ENCODE measurements around the gene UNC5A.
"Not testable (repeated sequence)": the region's sequence is repeated elsewhere in the genome, so short reads cannot be mapped to it uniquely, and the experiment has no call there.

UNC5A gene

DNA sequence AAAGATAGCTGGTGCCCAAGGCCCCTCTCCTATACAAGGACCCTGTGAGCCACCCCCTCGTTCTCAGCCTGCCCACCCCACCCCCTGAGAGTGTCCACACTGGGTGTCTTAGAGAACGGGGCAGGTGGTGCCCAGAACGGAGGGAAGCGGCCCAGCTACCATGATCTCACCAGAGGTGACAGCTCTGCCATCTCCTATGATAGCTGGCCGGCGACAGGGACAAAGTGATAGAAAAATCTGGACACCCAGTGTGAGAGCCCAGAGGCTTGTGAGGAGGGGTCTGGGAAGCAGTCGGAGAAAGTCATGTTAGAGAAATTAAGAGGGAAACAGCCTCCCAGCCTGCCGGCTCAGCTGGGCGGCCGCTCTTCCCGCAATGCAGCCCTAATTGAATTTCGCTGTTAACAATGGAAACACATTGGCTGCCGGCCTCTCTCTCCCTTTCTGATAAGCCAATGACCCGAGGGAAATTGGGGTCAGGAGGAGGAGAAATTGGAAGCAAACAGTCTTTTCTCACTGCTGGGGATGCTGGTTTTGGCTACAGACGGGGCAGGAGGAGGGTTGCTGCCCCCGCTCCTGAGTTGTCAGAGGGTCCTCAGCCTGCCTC is 56.5 kb downstream of the UNC5A start:
- peak; percentile 27 for DNase-seq

DNA sequence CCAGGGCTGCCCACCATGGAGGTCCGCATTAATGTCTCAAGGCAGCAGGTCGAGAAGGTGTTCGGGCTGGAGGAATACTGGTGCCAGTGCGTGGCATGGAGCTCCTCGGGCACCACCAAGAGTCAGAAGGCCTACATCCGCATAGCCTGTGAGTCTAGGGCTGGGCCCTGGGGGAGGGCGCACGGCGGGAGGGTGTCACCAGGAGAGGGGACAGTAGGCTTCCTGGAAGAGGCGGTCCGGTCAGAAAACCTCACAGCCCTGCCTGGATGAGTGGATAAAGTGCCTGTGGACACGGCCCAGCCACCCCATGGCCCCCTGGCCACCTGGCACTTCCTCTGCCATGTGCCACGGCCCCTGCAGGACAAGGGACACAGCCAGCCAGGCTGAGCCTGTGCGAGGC is 57.8 kb downstream of the UNC5A start:
- no peak for DNase-seq

DNA sequence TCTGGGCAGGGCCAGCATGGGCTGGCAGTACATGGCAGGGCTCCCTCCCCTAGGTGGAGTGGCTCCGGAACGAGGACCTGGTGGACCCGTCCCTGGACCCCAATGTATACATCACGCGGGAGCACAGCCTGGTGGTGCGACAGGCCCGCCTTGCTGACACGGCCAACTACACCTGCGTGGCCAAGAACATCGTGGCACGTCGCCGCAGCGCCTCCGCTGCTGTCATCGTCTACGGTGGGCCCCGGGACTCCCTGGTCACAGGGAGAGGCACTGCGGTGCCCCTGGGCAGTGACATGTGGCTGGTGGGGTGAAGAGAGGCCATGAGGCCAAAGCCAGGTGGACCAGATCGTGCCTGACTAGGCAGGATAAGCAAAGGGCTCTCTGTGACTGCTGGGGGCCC is 58.4 kb downstream of the UNC5A start:
- no peak for DNase-seq

DNA sequence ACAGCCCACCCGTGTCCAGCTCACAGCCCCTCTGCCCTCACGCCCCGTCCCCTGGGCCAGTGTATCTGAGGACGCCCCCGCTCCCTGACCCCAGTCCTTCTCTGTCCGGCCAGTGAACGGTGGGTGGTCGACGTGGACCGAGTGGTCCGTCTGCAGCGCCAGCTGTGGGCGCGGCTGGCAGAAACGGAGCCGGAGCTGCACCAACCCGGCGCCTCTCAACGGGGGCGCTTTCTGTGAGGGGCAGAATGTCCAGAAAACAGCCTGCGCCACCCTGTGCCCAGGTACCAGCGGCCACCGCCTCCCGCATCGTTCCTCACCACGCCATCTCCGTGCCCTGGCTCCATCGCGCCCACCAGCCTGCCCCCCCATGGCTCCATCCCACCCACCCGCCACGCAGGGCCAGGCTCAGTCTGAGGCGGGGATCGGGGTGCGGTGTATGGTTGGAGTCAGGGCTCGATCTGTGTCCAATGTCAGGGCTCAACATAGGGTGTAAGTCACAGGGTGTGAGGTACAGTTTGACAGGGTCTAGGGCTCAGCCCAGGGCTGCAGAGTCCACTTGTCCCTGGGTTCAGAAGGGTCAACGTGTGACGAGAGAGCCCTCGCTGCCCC is 59.2 kb downstream of the UNC5A start:
- DNase-seq = no peak

DNA sequence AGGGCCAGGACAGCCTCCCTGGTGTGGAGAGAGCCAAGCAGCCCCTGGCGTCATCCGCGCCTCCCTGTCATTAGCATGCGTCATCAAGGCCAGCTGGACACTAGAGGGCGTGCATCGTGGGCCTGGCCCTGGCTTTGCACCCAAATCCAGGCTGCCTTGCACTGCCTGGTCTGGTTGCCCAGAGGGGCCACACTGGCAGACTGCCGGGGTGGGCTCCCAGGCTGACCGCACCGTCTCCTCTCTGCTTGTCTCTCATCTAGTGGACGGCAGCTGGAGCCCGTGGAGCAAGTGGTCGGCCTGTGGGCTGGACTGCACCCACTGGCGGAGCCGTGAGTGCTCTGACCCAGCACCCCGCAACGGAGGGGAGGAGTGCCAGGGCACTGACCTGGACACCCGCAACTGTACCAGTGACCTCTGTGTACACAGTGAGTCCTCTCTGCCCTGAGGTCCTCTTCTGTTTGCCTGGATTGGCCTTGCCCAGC is 59.8 kb downstream of the UNC5A start:
- DNase-seq = no peak

DNA sequence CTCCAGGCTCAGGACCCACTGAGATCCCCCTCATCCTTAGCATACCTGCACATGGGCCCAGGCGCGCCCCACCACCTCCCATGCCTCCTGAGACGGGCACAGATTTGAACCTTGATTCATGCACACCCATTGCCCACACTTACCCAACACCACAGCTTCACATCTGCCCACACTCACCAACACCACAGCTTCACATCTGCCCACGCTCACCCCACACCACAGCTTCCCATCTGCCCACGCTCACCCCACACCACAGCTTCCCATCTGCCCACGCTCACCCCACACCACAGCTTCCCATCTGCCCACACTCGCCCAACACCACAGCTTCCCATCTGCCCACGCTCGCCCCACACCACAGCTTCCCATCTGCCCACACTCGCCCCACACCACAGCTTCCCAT is 60.3 kb downstream of the UNC5A start:
- not testable (repeated sequence) for DNase-seq

DNA sequence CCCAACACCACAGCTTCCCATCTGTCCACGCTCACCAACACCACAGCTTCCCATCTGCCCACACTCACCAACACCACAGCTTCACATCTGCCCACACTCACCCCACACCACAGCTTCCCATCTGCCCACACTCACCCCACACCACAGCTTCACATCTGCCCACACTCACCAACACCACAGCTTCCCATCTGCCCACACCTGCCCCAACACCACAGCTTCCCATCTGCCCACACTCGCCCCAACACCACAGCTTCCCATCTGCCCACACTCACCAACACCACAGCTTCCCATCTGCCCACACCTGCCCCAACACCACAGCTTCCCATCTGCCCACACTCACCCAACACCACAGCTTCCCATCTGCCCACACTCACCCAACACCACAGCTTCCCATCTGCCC is 62.2 kb downstream of the UNC5A start:
- DNase-seq = not testable (repeated sequence)

DNA sequence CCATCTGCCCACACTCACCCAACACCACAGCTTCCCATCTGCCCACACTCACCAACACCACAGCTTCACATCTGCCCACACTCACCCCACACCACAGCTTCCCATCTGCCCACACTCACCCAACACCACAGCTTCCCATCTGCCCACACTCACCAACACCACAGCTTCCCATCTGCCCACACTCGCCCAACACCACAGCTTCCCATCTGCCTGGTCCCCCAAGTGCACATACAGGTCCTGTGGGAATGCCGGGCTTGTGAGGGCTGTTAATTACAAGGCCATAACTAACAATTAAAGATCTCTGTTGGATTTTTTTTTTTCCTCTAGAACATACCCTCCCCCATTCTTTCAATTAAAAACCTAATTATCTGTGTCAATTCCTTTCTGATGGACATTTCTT is 62.7 kb downstream of the UNC5A start:
- DNase-seq = not testable (repeated sequence)

DNA sequence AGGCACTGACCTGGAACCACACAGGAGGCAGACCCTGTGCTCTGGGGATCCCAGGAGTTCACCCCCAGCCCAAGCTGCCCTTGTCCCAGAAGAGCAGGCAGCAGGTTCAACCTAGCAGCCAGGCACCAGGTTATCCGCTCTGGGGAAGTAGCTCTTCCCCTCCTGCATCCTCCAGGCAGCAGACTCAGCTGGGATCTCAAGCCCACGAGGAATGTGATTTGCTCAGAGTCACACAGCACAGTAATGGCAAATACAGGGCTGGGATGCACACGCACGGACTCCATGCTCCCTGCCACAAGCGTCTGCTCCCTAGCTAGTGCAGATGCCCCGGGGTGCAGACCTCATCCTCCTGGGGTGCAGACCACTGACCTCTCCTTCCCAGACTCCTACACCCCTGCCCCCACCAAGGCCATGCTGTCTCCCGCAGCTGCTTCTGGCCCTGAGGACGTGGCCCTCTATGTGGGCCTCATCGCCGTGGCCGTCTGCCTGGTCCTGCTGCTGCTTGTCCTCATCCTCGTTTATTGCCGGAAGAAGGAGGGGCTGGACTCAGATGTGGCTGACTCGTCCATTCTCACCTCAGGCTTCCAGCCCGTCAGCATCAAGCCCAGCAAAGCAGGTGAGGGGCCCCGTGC is 63.3 kb downstream of the UNC5A start:
- no peak for DNase-seq

DNA sequence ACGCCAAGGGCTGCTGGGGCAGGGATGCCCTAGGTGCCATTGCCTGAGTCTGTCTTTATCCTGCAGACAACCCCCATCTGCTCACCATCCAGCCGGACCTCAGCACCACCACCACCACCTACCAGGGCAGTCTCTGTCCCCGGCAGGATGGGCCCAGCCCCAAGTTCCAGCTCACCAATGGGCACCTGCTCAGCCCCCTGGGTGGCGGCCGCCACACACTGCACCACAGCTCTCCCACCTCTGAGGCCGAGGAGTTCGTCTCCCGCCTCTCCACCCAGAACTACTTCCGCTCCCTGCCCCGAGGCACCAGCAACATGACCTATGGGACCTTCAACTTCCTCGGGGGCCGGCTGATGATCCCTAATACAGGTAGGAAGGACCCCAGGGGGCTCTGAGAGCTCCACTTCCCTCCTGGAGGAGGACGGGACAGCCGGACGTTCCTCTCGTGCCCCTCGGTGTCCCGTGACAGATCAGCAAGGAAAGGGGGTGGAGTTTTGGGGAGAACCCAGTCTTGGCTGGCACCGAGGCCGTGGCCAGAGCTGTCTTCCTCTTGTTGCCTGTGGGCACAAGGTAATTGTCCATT is 63.9 kb downstream of the UNC5A start:
- DNase-seq = no peak

DNA sequence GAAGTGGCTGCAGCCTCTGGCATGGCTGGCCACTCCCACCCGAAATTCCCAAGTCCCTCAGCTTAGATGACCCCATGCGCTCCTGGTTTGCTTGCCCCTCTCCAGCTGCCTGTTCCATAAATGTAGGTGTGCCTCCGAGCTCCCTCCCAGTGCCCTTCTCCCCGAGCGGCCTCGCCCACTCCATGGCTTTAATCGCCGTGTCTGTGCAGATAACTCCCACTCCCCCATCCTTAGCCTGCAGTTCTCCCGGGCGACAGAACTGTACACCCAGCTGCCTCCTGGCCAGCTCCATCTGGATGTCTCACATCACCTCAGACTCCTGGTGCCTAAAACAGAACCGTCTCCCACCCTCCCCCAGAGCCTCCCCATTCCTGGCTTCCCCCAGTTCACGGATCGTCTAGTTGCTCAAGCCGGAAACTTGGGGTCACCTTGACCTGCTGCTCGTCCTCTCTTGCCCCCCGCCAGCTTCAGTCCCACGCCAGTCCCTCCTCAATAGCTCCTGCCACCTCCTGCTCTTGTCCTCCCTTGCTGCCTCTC is 64.7 kb downstream of the UNC5A start:
- DNase-seq = no peak

DNA sequence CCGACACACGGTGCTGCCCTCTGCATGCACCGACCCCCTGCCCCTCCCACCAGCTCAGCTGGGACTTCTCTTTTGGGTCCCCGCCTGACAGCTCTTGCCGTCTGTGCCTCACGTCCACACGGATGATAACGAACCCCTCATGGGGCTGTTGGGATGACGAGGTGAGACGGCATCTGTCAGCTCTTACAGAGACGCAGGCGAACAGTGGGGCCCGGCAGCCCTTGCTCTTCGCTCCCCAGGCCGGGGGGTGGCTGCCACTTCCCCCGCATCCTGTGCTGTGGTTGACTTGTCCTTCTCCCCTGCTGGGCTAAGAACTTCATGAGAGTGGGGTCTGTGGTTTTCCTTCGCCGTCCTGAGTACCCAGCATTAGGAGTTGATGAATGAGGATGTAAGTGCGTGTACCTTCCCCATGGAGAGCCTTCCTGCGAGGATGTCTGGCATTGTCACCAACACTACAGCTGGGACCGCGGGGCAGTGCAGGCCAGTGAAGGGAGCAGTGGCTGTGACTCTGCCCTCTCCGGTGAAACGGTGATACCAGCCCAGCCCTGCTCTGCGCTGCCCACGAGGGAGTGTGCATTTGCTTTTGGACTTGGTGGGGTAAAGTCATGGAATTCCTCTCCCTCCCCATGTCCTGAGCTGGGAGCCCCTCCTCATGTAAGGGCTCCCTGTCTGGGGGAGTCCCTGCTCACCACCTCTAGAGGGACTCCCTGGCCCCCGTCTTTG is 65.6 kb downstream of the UNC5A start:
- no peak for DNase-seq

DNA sequence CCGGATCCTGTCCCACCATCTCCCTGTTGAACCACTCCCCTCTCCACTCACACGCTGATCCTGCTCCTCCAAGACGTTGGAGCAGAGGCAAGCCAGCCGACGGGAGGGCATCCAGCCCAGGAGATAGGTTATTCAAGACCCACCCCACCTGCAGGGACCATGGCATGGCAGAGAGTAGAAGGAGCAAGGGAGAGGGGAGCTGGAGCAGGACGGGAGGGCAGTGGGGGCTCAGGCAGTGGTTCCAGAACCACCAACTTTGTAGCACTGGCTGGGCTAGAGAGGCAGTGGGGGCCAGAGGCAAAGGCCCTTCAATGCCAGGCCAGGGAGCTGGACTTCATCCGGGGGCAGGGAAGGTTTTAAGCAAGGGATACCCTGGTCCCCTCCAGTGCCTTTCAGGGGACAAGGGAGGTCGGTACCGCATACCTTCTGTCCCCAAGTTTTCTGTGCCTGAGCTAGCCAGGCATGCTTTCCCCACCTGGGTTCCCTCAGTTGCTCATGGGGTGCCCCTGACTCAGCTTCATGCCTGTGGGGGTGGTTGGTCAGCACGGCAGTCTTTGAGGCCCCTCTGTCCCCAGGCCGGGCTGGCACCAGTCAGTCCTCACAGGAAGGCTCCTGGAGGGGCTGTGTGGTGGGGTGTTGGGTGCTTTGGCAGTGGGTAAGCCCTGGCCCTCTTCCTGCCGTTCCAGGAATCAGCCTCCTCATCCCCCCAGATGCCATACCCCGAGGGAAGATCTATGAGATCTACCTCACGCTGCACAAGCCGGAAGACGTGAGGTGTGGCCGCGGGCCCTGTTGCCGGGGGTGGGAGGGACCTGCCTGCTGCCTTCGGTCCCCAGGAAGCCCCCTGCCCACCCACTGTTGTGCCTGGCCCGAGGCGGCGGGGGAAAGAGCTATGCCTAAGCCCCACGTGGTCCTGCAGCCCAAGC is 66.4 kb downstream of the UNC5A start:
- no peak for DNase-seq

DNA sequence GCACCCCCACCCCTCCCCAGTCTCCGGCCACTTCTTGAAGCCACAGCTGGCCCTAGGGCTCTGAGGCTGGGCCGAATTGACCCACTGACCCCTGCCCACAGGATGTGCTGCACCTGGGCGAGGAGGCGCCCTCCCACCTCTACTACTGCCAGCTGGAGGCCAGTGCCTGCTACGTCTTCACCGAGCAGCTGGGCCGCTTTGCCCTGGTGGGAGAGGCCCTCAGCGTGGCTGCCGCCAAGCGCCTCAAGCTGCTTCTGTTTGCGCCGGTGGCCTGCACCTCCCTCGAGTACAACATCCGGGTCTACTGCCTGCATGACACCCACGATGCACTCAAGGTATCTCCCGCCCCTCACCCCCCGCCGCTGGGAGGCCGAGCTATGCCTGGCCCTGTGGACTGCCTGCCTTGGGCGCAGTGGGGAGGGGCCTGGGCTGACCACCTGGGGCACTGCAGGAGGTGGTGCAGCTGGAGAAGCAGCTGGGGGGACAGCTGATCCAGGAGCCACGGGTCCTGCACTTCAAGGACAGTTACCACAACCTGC is 67.5 kb downstream of the UNC5A start:
- no peak for DNase-seq

DNA sequence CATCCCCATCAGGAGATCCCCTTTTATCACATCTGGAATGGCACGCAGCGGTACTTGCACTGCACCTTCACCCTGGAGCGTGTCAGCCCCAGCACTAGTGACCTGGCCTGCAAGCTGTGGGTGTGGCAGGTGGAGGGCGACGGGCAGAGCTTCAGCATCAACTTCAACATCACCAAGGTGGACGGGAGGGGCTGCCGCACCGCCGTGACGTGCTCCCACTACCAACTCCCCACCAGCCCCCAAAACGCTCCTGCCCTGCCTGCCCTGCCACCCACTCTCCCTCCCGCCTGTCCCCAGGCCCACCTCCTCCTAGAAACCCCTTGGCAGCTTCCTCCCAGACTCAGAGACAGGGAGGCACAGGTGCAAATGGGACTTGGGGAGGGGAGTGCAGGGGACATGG is 68.1 kb downstream of the UNC5A start:
- DNase-seq = no peak

DNA sequence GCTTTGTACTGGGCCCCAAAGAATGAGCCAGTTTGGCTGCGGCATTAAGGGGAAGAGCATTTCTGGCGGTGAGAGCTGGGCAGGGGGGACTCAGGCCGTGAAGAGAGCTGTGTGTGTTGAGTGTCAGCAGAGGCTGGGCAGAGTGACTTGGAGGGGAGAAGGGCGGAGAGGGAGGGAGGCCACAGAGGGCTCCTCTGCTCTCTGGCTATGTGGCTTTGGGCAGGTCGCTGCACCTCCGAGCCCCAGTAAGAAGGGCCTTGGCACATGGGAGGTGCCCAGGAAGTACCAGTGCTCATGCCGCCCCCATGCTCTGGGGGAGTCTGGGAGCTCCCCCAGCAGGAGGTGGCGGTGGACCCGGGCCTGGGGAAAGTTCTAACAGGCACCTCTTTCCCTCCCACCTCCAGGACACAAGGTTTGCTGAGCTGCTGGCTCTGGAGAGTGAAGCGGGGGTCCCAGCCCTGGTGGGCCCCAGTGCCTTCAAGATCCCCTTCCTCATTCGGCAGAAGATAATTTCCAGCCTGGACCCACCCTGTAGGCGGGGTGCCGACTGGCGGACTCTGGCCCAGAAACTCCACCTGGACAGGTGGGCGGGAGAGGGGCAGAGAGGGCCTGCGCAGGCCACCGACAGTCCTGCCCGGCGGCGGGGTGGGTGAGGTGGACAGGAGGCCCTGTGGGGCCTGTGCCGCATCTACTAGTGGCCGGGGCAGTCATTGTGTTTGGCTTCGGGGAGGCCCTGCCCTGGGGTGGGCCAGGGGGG is 68.7 kb downstream of the UNC5A start:
- DNase-seq = no peak

DNA sequence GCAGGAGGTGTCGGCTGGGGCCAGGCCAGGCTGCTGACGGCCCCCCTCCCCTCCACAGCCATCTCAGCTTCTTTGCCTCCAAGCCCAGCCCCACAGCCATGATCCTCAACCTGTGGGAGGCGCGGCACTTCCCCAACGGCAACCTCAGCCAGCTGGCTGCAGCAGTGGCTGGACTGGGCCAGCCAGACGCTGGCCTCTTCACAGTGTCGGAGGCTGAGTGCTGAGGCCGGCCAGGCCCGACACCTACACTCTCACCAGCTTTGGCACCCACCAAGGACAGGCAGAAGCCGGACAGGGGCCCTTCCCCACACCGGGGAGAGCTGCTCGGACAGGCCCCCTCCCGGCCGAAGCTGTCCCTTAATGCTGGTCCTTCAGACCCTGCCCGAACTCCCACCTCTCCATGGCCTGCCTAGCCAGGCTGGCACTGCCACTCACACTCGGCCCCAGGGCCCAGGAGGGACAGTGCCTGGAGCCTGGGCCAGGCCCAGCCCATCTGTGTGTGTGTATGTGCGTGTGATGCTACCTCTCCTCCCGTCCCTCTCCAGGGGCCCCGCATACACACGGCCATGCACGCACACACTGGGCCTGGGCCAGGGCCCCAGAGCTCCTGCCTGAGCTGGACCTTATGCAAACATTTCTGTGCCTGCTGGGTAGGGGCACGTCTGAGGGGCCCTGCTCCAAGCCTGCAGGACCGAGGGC is 69.5 kb downstream of the UNC5A start:
- no peak for DNase-seq

DNA sequence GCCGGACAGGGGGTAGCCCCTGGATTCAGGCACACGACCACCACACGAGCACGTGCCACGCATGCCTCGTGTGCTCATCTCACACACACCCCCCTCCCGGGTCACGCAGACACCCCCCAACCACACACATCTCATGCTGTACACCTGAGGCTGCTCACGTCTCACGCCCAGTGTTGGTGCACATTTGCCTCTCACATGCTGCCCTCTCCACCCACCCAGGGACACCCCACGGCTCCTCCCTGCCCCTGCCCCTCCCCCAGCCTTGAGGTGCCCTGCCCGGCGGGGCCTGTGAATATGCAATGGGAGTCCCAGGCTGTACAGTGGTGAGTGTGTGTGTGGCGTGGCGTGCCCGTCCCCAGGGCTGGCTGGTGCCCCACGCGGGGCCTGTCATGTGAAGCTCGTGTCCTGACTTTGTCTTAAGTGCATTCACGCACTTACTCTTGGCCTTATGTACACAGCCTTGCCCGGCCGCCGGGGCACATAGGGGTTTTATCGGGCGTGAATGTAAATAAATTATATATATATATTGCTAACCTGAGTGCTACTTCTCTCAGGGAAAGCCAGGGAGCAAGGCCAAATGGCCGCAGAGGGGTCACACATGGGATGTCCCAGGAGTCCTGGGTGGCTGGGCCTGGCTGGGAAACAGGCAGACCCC is 70.1 kb downstream of the UNC5A start:
- no peak for DNase-seq

DNA sequence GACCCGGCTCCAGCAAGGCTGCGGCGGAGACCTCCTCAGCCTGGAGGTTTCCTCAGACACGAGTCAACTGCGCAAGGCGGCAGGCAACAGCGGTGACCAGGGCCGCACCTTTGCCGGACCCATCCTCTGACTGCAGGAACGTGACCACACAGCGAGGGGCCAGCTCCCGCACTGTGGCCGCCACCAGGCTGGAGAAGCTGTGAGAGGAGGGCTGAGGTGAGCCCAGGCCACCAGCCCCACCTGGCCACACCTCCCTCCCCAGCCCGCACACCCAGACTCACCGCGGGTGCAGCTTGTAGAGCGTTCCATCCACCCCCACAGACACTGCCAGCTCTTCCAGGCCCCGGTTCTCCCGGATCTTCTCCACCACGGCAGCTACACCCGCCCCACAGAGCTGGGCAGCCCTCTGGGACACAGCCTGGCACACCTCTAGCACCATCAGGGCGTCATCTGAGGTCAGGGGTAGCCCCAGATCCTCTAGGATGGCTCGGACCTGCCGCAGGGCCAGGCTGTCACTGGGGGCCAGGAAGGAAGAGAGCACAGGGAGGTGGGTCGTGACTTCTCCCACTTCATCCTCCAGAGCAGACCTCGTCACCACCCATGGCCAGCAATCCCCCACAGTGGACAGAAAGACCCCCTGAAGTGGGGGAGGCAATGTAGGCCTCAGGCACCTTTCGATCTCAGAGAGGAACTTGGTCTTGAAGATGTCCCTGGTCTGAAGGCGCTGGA is 70.8 kb downstream of the UNC5A start:
- no peak for DNase-seq
